Measurements from ENCODE around the gene SPATA2L. TPM values are rescaled to one million over a fixed set of nuclear protein-coding genes. Genes with fewer than 3 reads are reported as not detected.

SPATA2L gene
- total RNA-seq, 4 donors from 2014 or later = 10.7 to 33.6 (median 16.1) TPM

GRCh38 chr16:89688395-89688794 lies 13.1 kb downstream of the SPATA2L start:
- TF ChIP-seq CTCF (IDR thresholded peaks at IDR 0.05) = no peak
- no peak for TF ChIP-seq EP300 (IDR thresholded peaks at IDR 0.05)
- TF ChIP-seq POLR2A (IDR thresholded peaks at IDR 0.05) = no peak
- Histone ChIP-seq H3K27me3 (no peaks in the 10 kb centered on the region), H3K4me1 (peaks cover 0 to 15% (median 4%) of the 10 kb centered on the region in 4 donors), H3K27ac (no peak overlapping the region), H3K36me3 (peaks cover 2 to 41% (median 5%) of the 10 kb centered on the region in 3 donors), H3K4me3 (no peak overlapping the region), H3K9me3 (no peaks in the 10 kb centered on the region)
- no peak for DNase-seq (ENCODE audit: low spot score in 2 of 2)
- WGBS, 2 donors = 90 to 91% methylated on average over 5 of the region's 5 CpGs

GRCh38 chr16:89687092-89687940 lies 14.2 kb downstream of the SPATA2L start:
- Histone ChIP-seq H3K4me1 (peaks cover 0 to 15% (median 4%) of the 10 kb centered on the region in 4 donors), H3K4me3 (peak overlapping the region; percentile 62 to 91 (median 76)), H3K27ac (peak overlapping the region; percentile 63 to 96 (median 84)), H3K9me3 (no peaks in the 10 kb centered on the region), H3K27me3 (no peaks in the 10 kb centered on the region), H3K36me3 (peaks cover 0 to 30% (median 2%) of the 10 kb centered on the region in 3 donors)
- WGBS, 2 donors = 14 to 17% methylated on average over 35 to 36 of the region's 42 CpGs
- TF ChIP-seq EP300 (IDR thresholded peaks at IDR 0.05) (no peak), CTCF (IDR thresholded peaks at IDR 0.05) (no peak), POLR2A (IDR thresholded peaks at IDR 0.05) (no peak)
- no peak for DNase-seq (ENCODE audit: low spot score in 2 of 2)

GRCh38 chr16:89686520-89687091 lies 14.9 kb downstream of the SPATA2L start, which contains the start of gene CDK10:
TSS of gene CDK10 (plus strand) at chr16:89686689. CDS start at chr16:89686711, 22 bp downstream.
- TF ChIP-seq CTCF (IDR thresholded peaks at IDR 0.05) = peak in 1 of 5 experiments; percentile 50
- TF ChIP-seq EP300 (IDR thresholded peaks at IDR 0.05) = peak; percentile 68 to 94
- TF ChIP-seq POLR2A (IDR thresholded peaks at IDR 0.05) = peak in 1 of 2 donors; percentile 83
- H3K9me3 ChIP-seq = no peaks in the 10 kb centered on the region
- peak within 1 kb of the TSS; percentile 62 to 91 (median 76) for H3K4me3 ChIP-seq
- H3K4me1 ChIP-seq = peaks cover 0 to 15% (median 4%) of the 10 kb centered on the region in 4 donors
- whole genome bisulfite sequencing, 2 donors = 0 to 1% methylated on average over 23 to 25 of the region's 67 CpGs
- peak; percentile 78 to 83 for DNase-seq (ENCODE audit: low spot score in 2 of 2)
- H3K27me3 ChIP-seq = no peaks in the 10 kb centered on the region
- H3K36me3 ChIP-seq = peaks cover 0 to 23% (median 2%) of the 10 kb centered on the region in 3 donors
- H3K27ac ChIP-seq = peak within 1 kb of the TSS; percentile 63 to 96 (median 84)

- 100% methylated on average over 1 of the region's 1 CpG for WGBS, 2 donors
- no peaks in the 10 kb centered on the region for H3K27me3 ChIP-seq
- no peak for DNase-seq (ENCODE audit: low spot score in 2 of 2)
- H3K4me1 ChIP-seq = peaks cover 0 to 15% (median 4%) of the 10 kb centered on the region in 4 donors
- H3K9me3 ChIP-seq = no peaks in the 10 kb centered on the region
- H3K27ac ChIP-seq = no peak overlapping the region
- peaks cover 0 to 16% (median 0%) of the 10 kb centered on the region in 3 donors for H3K36me3 ChIP-seq
- TF ChIP-seq CTCF (IDR thresholded peaks at IDR 0.05) = no peak
- TF ChIP-seq POLR2A (IDR thresholded peaks at IDR 0.05) = no peak
- TF ChIP-seq EP300 (IDR thresholded peaks at IDR 0.05) = no peak
- peak overlapping the region in 1 of 4 donors; percentile 91 for H3K4me3 ChIP-seq
These were observed 15.6 kb downstream of the SPATA2L start for GRCh38 chr16:89685916-89686315.

- Histone ChIP-seq H3K27me3 (no peaks in the 10 kb centered on the region), H3K36me3 (no peaks in the 10 kb centered on the region), H3K4me1 (no peaks in the 10 kb centered on the region), H3K27ac (no peak overlapping the region), H3K9me3 (no peaks in the 10 kb centered on the region), H3K4me3 (no peak overlapping the region)
- no peak for DNase-seq (ENCODE audit: low spot score in 2 of 2)
- 96 to 97% methylated on average over 2 of the region's 2 CpGs for WGBS, 2 donors
- no peak for TF ChIP-seq EP300 (IDR thresholded peaks at IDR 0.05)
- TF ChIP-seq CTCF (IDR thresholded peaks at IDR 0.05) = no peak
- TF ChIP-seq POLR2A (IDR thresholded peaks at IDR 0.05) = no peak
These were observed 23.2 kb downstream of the SPATA2L start for GRCh38 chr16:89678258-89678657.

Data from tibial nerve (tissue), 4 donors.